ES-I3 (cell line): Measurements from ENCODE around the gene SUMO4.

Source experiments
- H3K36me3 ChIP-seq: 2 replicates; pipeline ENCODE4 v1.6.1; 2013; ENCODE audit warnings: mild to moderate bottlenecking, low read length, control low read depth, moderate library complexity; ENCODE audit not compliant: insufficient read depth
- H3K4me1 ChIP-seq: 2 replicates; pipeline ENCODE4 v1.6.1; 2013; ENCODE audit warnings: mild to moderate bottlenecking, control low read depth, low read length; ENCODE audit not compliant: insufficient read depth
- H3K9ac ChIP-seq: 2 replicates; pipeline ENCODE4 v1.6.1; 2013; ENCODE audit warnings: low read depth, mild to moderate bottlenecking, low read length, moderate library complexity
- H3K9me3 ChIP-seq: 2 replicates; pipeline ENCODE4 v1.6.1; 2013; ENCODE audit warnings: mild to moderate bottlenecking, low read length, moderate library complexity; ENCODE audit not compliant: control insufficient read depth, insufficient read depth

The SUMO4 gene

GRCh38 chr6:149405823-149406765 is 6.0 kb downstream of the SUMO4 start:
- Histone ChIP-seq H3K36me3 (peaks cover 8% of the 10 kb centered on the region; the same call in 1 of the 2 replicates), H3K4me1 (no peaks in the 10 kb centered on the region; the same call in 1 of the 2 replicates), H3K9ac (no peak overlapping the region), H3K9me3 (no peaks in the 10 kb centered on the region)

GRCh38 chr6:149409617-149410016 is 9.6 kb downstream of the SUMO4 start:
- peaks cover 2% of the 10 kb centered on the region; the same call in 1 of the 2 replicates for H3K36me3 ChIP-seq
- H3K4me1 ChIP-seq: no peaks in the 10 kb centered on the region; the same call in 1 of the 2 replicates
- H3K9ac ChIP-seq: no peak overlapping the region
- H3K9me3 ChIP-seq: no peaks in the 10 kb centered on the region

- Histone ChIP-seq H3K36me3 (peaks cover 2% of the 10 kb centered on the region; the same call in 1 of the 2 replicates), H3K9me3 (no peaks in the 10 kb centered on the region), H3K4me1 (no peaks in the 10 kb centered on the region), H3K9ac (no peak overlapping the region)
These were observed 10.5 kb downstream of the SUMO4 start for GRCh38 chr6:149410557-149410956.

GRCh38 chr6:149414009-149414408 is 13.9 kb downstream of the SUMO4 start:
- H3K4me1 ChIP-seq: no peaks in the 10 kb centered on the region
- no peaks in the 10 kb centered on the region for H3K9me3 ChIP-seq
- no peak overlapping the region for H3K9ac ChIP-seq
- peaks cover 2% of the 10 kb centered on the region; the same call in 1 of the 2 replicates for H3K36me3 ChIP-seq

GRCh38 chr6:149414821-149415220 is 14.8 kb downstream of the SUMO4 start:
- H3K9me3 ChIP-seq: no peaks in the 10 kb centered on the region
- H3K4me1 ChIP-seq: no peaks in the 10 kb centered on the region
- H3K9ac ChIP-seq: no peak overlapping the region
- H3K36me3 ChIP-seq: no peaks in the 10 kb centered on the region

GRCh38 chr6:149419696-149420404 is 19.8 kb downstream of the SUMO4 start:
- H3K9ac ChIP-seq: no peak overlapping the region
- H3K9me3 ChIP-seq: no peaks in the 10 kb centered on the region
- H3K36me3 ChIP-seq: no peaks in the 10 kb centered on the region
- peaks cover 6% of the 10 kb centered on the region for H3K4me1 ChIP-seq

GRCh38 chr6:149421132-149421531 is 21.1 kb downstream of the SUMO4 start:
- Histone ChIP-seq H3K36me3 (no peaks in the 10 kb centered on the region), H3K9me3 (no peaks in the 10 kb centered on the region), H3K4me1 (peaks cover 6% of the 10 kb centered on the region), H3K9ac (no peak overlapping the region)

- no peaks in the 10 kb centered on the region for H3K36me3 ChIP-seq
These were observed 22.5 kb downstream of the SUMO4 start for GRCh38 chr6:149422581-149422980.

GRCh38 chr6:149423964-149424440 is 23.9 kb downstream of the SUMO4 start:
- Histone ChIP-seq H3K4me1 (peaks cover 6% of the 10 kb centered on the region), H3K9ac (no peak overlapping the region), H3K9me3 (no peaks in the 10 kb centered on the region), H3K36me3 (no peaks in the 10 kb centered on the region)

More at GRCh38 chr6:149422581-149422980, 22.5 kb downstream of the SUMO4 start:
- Histone ChIP-seq H3K9me3 (no peaks in the 10 kb centered on the region), H3K9ac (no peak overlapping the region), H3K4me1 (peaks cover 6% of the 10 kb centered on the region)

GRCh38 chr6:149425224-149425623 is 25.2 kb downstream of the SUMO4 start:
- no peaks in the 10 kb centered on the region for H3K9me3 ChIP-seq
- no peaks in the 10 kb centered on the region for H3K36me3 ChIP-seq
- H3K9ac ChIP-seq: no peak overlapping the region
- H3K4me1 ChIP-seq: peaks cover 6% of the 10 kb centered on the region

GRCh38 chr6:149425754-149426153 is 25.7 kb downstream of the SUMO4 start:
- peaks cover 6% of the 10 kb centered on the region for H3K4me1 ChIP-seq
- H3K9ac ChIP-seq: no peak overlapping the region
- no peaks in the 10 kb centered on the region for H3K36me3 ChIP-seq
- H3K9me3 ChIP-seq: no peaks in the 10 kb centered on the region

GRCh38 chr6:149428606-149429005 is 28.5 kb downstream of the SUMO4 start:
- Histone ChIP-seq H3K4me1 (peaks cover 8% of the 10 kb centered on the region), H3K9ac (no peak overlapping the region), H3K9me3 (no peaks in the 10 kb centered on the region), H3K36me3 (no peaks in the 10 kb centered on the region)

GRCh38 chr6:149429427-149430360 is 29.6 kb downstream of the SUMO4 start:
- no peaks in the 10 kb centered on the region for H3K36me3 ChIP-seq
- H3K4me1 ChIP-seq: peaks cover 2% of the 10 kb centered on the region; the same call in 1 of the 2 replicates
- no peaks in the 10 kb centered on the region for H3K9me3 ChIP-seq
- no peak overlapping the region for H3K9ac ChIP-seq
